GM12875 (cell line): Measurements from ENCODE around the gene VLDLR.

Experiments
- H3K4me3 ChIP-seq: one replicate; pipeline ENCODE4 v1.5.1; 2011; ENCODE audit warnings: low read depth, low read length, control low read depth
- TF ChIP-seq, protein P1 (sequence below): IDR thresholded peaks from 2 replicates; pipeline ENCODE4 v1.5.1; 2011; ENCODE audit warnings: low read depth, mild to moderate bottlenecking, control low read depth, inconsistent platforms, low read length, moderate library complexity, borderline replicate concordance; ENCODE audit not compliant: insufficient read depth

Gene VLDLR

DNA sequence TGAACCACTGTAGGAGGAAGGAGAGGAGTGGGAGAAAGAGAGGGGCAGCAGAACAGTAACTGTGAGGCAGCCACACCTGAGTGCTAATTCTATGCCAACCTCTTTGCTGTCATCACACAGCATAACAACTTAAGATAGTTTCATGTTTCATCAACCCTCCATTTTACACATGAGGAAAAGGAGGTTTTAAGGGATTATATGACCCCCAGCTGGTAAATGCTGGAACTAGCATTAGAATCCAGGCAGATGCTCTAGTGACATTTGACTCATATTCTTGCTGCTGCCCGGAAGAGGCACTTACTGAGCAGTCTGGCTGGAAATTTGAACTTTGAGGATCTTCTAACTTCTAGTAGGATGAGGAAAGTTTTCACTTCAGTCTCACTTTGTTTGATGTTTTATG, 24.1 kb upstream of the VLDLR start:
- TF ChIP-seq, protein P1, sequence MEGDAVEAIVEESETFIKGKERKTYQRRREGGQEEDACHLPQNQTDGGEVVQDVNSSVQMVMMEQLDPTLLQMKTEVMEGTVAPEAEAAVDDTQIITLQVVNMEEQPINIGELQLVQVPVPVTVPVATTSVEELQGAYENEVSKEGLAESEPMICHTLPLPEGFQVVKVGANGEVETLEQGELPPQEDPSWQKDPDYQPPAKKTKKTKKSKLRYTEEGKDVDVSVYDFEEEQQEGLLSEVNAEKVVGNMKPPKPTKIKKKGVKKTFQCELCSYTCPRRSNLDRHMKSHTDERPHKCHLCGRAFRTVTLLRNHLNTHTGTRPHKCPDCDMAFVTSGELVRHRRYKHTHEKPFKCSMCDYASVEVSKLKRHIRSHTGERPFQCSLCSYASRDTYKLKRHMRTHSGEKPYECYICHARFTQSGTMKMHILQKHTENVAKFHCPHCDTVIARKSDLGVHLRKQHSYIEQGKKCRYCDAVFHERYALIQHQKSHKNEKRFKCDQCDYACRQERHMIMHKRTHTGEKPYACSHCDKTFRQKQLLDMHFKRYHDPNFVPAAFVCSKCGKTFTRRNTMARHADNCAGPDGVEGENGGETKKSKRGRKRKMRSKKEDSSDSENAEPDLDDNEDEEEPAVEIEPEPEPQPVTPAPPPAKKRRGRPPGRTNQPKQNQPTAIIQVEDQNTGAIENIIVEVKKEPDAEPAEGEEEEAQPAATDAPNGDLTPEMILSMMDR = no peak
- no peak overlapping the region for H3K4me3 ChIP-seq

DNA sequence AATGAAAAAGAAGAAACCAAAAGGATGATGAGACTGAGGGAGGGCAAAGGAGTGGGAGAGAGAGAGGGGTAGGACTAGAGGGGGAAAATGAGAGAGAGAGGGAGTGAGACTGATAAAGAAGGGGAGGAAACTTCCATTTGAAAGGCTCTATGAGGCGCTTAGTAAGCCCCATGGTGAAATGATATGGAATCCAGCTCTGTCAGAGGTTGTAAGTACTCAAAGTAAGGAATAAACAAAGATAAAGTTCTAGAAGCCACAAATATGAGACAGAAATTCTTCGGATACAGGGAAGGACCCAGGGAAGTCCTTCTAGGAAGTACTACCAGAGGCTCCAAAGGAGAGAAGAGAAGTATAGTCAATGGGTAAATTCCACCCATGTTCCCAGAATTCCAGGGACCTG, 21.7 kb upstream of the VLDLR start:
- TF ChIP-seq, protein P1 = no peak
- H3K4me3 ChIP-seq = no peak overlapping the region

DNA sequence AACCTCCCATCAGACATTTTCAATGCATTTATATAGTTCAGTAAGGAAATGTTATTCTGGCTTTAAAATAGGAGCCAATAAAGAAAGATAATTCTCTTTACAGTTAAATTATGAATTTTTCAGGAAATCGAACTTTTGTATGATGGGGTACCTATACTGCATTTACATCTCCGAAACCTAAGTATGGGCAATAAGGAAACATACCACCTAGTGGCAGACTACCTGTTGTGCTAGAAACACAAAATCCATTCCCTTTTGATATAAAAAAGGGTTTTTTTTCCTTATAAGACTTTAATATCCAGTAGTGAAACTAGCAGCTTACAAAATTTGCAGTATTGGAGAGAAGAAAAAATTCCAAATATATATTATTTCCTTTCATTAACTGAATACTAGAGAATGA, 21.3 kb upstream of the VLDLR start:
- H3K4me3 ChIP-seq = no peak overlapping the region
- TF ChIP-seq, protein P1 = no peak

DNA sequence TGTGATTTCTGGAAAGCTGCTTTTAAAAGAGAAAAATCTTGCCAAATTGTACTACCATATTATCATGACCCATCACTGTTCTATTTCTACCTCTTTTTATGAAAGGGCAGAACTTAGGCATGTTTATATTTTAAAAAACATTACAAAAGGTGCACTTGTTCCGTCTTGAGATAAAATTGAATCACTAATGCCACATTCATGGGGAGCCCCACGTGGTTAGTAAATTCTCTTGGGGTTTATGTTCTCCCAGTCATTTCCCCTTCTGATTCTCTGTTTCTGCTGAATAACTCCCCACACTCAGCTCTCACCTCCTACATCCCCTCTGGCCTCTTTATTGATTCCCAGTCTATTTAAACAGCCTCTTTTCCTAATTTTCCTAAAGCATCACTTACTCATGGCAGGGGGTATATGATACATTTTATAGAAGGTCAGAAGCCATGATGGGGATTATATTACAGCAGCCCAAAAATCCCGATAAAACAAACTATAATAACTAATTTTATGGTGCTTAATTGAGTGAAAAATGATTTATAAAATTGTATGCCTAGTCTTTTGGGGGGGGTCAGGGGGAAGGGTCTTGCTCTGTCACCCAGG, 19.7 kb upstream of the VLDLR start:
- TF ChIP-seq, protein P1 = no peak
- no peak overlapping the region for H3K4me3 ChIP-seq

DNA sequence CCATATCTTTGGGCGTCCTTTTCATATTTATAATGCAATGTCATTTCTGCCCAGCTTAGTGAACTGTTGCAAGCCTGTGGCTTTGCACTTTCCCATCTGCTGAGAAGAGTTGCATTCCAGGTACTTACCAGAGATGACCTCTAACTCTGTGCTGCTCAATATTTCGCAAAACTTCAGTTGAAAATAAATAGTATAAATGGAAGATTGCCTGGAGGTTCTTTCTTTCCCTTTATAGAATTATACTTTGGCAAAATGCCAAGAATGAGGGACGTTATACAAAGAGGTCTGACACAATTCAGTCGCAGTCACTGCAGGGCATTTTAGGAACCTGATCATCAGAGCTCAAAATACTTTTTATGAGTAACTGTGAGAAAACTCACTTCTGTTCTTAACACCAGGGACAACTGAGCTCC, 18.9 kb upstream of the VLDLR start:
- no peak overlapping the region for H3K4me3 ChIP-seq
- TF ChIP-seq, protein P1 = no peak

GRCh38 chr9:2603621-2604020, 18.0 kb upstream of the VLDLR start:
- TF ChIP-seq, protein P1 = no peak
- H3K4me3 ChIP-seq = no peak overlapping the region

GRCh38 chr9:2605246-2605645, 16.3 kb upstream of the VLDLR start:
- TF ChIP-seq, protein P1 = no peak
- no peak overlapping the region for H3K4me3 ChIP-seq
